HEK293 (cell line): ENCODE measurements around the gene MTPN.

ENCODE experiments used
- CTCF ChIA-PET: fragments of 350-600 bp; formaldehyde crosslinking; extraction: SDS; loops from one replicate; lab custom pipeline; 2021; ENCODE audit warnings: antibody characterized with exemption; lab: Yijun Ruan, JAX
- POLR2A ChIA-PET: fragments of 300-600 bp; formaldehyde crosslinking; extraction: SDS; loops from one replicate; lab custom pipeline; 2020; ENCODE audit warnings: antibody characterized with exemption, inconsistent platforms; lab: Yijun Ruan, JAX
- H3K27ac ChIP-seq: fragments of 200-500 bp; sonication (Bioruptor generic); 2 replicates; pipeline ENCODE4 v1.5.1; 2014; ENCODE audit warnings: low read depth, low read length, control low read depth, inconsistent platforms; ENCODE audit errors: extremely low read depth
- H3K36me3 ChIP-seq, 2 experiments: fragments of 200-500 bp in 1 of 2; sonication (Bioruptor generic) in 1 of 2; 1 replicate in 1 of 2; 2 replicates in 1 of 2; pipeline ENCODE4 v1.5.1; 2014 to 2017; ENCODE audit warnings: inconsistent platforms in 2 of 2, low read length in 2 of 2; ENCODE audit not compliant: control insufficient read depth in 2 of 2, insufficient read depth in 1 of 2
- H3K4me1 ChIP-seq: fragments of 200-500 bp; sonication (Bioruptor generic); 2 replicates; pipeline ENCODE4 v1.5.1; 2014; ENCODE audit warnings: mild to moderate bottlenecking, low read length, inconsistent platforms; ENCODE audit not compliant: control insufficient read depth, insufficient read depth
- H3K4me3 ChIP-seq: 2 replicates; pipeline ENCODE4 v1.5.1; 2011; ENCODE audit warnings: low read depth, mild to moderate bottlenecking, control low read depth, low read length, moderate library complexity
- H3K9me3 ChIP-seq: fragments of 200-500 bp; sonication (Bioruptor generic); 2 replicates; pipeline ENCODE4 v1.5.1; 2014; ENCODE audit warnings: low read depth, low read length, inconsistent platforms; ENCODE audit not compliant: control insufficient read depth, insufficient read depth
- KLF1 ChIP-seq: fragments of 450-650 bp; formaldehyde crosslinking; IDR thresholded peaks from 2 replicates; pipeline ENCODE4 v1.5.1; 2016; ENCODE audit warnings: missing biosample characterization, missing genetic modification characterization
- MZF1 ChIP-seq: fragments of 450-650 bp; formaldehyde crosslinking; IDR thresholded peaks from 2 replicates; pipeline ENCODE4 v1.5.1; 2017; ENCODE audit warnings: missing biosample characterization, missing genetic modification characterization, borderline replicate concordance
- RBAK ChIP-seq: fragments of 450-650 bp; formaldehyde crosslinking; IDR thresholded peaks from 2 replicates; pipeline ENCODE4 v1.5.1; 2016; ENCODE audit warnings: missing biosample characterization, missing genetic modification characterization
- REPIN1 ChIP-seq: fragments of 450-650 bp; formaldehyde crosslinking; IDR thresholded peaks from 2 replicates; pipeline ENCODE4 v1.5.1; 2017; ENCODE audit warnings: missing biosample characterization, missing genetic modification characterization, low read depth
- ZFP37 ChIP-seq: fragments of 450-650 bp; formaldehyde crosslinking; IDR thresholded peaks from 2 replicates; pipeline ENCODE4 v1.5.1; 2016; ENCODE audit warnings: missing biosample characterization, missing genetic modification characterization
- ZNF146 ChIP-seq: fragments of 450-650 bp; formaldehyde crosslinking; IDR thresholded peaks from 2 replicates; pipeline ENCODE4 v1.5.1; 2016; ENCODE audit warnings: missing biosample characterization, missing genetic modification characterization
- ZNF223 ChIP-seq: fragments of 450-650 bp; formaldehyde crosslinking; IDR thresholded peaks from 2 replicates; pipeline ENCODE4 v1.5.1; 2016; ENCODE audit warnings: missing biosample characterization, missing genetic modification characterization
- ZNF302 ChIP-seq: fragments of 450-650 bp; formaldehyde crosslinking; IDR thresholded peaks from 2 replicates; pipeline ENCODE4 v1.5.1; 2016; ENCODE audit warnings: missing biosample characterization, missing genetic modification characterization, low read depth
- ZNF324 ChIP-seq: fragments of 450-650 bp; formaldehyde crosslinking; IDR thresholded peaks from 2 replicates; pipeline ENCODE4 v1.5.1; 2016; ENCODE audit warnings: missing biosample characterization, missing genetic modification characterization
- ZNF423 ChIP-seq: fragments of 450-650 bp; formaldehyde crosslinking; IDR thresholded peaks from 2 replicates; pipeline ENCODE4 v1.5.1; 2016; ENCODE audit warnings: missing biosample characterization, missing genetic modification characterization
- ZNF501 ChIP-seq: fragments of 450-650 bp; formaldehyde crosslinking; IDR thresholded peaks from 2 replicates; pipeline ENCODE4 v1.5.1; 2016; ENCODE audit warnings: missing biosample characterization, missing genetic modification characterization
- ZNF548 ChIP-seq: fragments of 450-650 bp; formaldehyde crosslinking; IDR thresholded peaks from 2 replicates; pipeline ENCODE4 v1.5.1; 2016; ENCODE audit warnings: missing biosample characterization, missing genetic modification characterization
- ZNF776 ChIP-seq: fragments of 450-650 bp; formaldehyde crosslinking; IDR thresholded peaks from 2 replicates; pipeline ENCODE4 v1.5.0; 2017; ENCODE audit warnings: missing biosample characterization, missing genetic modification characterization, borderline replicate concordance
- ZSCAN23 ChIP-seq: fragments of 450-650 bp; formaldehyde crosslinking; IDR thresholded peaks from 2 replicates; pipeline ENCODE4 v1.5.1; 2016; ENCODE audit warnings: missing biosample characterization, missing genetic modification characterization
- ZSCAN30 ChIP-seq: fragments of 450-650 bp; IDR thresholded peaks from 2 replicates; pipeline ENCODE4 v1.5.1; 2018; ENCODE audit warnings: missing biosample characterization, mild to moderate bottlenecking, missing genetic modification characterization, moderate library complexity
- ZXDB ChIP-seq: fragments of 450-650 bp; formaldehyde crosslinking; IDR thresholded peaks from 2 replicates; pipeline ENCODE4 v1.5.1; 2016; ENCODE audit warnings: missing biosample characterization, missing genetic modification characterization
- TF ChIP-seq, protein P1 (sequence below): IDR thresholded peaks from 2 replicates; pipeline ENCODE4 v1.6.1; 2011; ENCODE audit warnings: mild to moderate bottlenecking, low read depth, low read length, borderline replicate concordance
- TF ChIP-seq, protein P2 (sequence below): fragments of 450-650 bp; formaldehyde crosslinking; IDR thresholded peaks from 2 replicates; pipeline ENCODE4 v1.5.1; 2016; ENCODE audit warnings: missing biosample characterization, missing genetic modification characterization
- TF ChIP-seq, protein P3 (sequence below): fragments of 450-650 bp; formaldehyde crosslinking; IDR thresholded peaks from 2 replicates; pipeline ENCODE4 v1.5.1; 2016; ENCODE audit warnings: missing biosample characterization, missing genetic modification characterization, borderline replicate concordance
- TF ChIP-seq, protein P4 (sequence below): fragments of 450-650 bp; formaldehyde crosslinking; IDR thresholded peaks from 2 replicates; pipeline ENCODE4 v1.5.1; 2016; ENCODE audit warnings: missing biosample characterization, missing genetic modification characterization
- TF ChIP-seq, protein P5 (sequence below): fragments of 450-650 bp; formaldehyde crosslinking; conservative IDR thresholded peaks from 2 replicates; pipeline ENCODE4 v1.5.1; 2016; ENCODE audit warnings: low read depth, missing biosample characterization, missing genetic modification characterization

The MTPN gene

DNA sequence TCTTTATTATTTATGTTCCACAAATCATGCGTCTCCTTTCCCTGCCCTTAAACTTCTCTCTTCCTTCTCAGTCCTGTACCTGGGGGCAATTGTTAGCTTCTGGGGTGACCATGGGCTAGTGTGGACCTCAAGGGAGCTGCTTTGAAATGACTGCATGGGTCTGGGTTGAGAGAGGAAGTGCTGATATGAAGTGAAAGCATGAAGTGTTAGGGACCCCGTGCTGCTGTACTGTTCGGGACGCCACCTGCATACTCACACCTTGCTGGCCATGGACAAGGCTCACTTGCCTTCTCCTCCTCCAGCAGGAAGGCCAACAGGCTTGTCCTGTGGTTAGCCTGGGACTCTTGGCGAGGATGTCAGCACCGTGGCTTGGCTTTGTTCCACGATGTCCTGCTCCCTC is 56.7 kb downstream of the MTPN start:
- Histone ChIP-seq H3K4me3 (no peak overlapping the region), H3K4me1 (no peaks in the 10 kb centered on the region), H3K9me3 (no peaks in the 10 kb centered on the region), H3K36me3 (no peaks in the 10 kb centered on the region), H3K27ac (no peak overlapping the region)
- TF ChIP-seq, protein P1, sequence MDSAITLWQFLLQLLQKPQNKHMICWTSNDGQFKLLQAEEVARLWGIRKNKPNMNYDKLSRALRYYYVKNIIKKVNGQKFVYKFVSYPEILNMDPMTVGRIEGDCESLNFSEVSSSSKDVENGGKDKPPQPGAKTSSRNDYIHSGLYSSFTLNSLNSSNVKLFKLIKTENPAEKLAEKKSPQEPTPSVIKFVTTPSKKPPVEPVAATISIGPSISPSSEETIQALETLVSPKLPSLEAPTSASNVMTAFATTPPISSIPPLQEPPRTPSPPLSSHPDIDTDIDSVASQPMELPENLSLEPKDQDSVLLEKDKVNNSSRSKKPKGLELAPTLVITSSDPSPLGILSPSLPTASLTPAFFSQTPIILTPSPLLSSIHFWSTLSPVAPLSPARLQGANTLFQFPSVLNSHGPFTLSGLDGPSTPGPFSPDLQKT = no peak
- TF ChIP-seq REPIN1 = no peak
- TF ChIP-seq KLF1 = no peak
- TF ChIP-seq MZF1 = no peak
- TF ChIP-seq, protein P2, sequence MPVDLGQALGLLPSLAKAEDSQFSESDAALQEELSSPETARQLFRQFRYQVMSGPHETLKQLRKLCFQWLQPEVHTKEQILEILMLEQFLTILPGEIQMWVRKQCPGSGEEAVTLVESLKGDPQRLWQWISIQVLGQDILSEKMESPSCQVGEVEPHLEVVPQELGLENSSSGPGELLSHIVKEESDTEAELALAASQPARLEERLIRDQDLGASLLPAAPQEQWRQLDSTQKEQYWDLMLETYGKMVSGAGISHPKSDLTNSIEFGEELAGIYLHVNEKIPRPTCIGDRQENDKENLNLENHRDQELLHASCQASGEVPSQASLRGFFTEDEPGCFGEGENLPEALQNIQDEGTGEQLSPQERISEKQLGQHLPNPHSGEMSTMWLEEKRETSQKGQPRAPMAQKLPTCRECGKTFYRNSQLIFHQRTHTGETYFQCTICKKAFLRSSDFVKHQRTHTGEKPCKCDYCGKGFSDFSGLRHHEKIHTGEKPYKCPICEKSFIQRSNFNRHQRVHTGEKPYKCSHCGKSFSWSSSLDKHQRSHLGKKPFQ (tag by site-specific recombination) = no peak
- no peak for TF ChIP-seq RBAK
- TF ChIP-seq, protein P3, sequence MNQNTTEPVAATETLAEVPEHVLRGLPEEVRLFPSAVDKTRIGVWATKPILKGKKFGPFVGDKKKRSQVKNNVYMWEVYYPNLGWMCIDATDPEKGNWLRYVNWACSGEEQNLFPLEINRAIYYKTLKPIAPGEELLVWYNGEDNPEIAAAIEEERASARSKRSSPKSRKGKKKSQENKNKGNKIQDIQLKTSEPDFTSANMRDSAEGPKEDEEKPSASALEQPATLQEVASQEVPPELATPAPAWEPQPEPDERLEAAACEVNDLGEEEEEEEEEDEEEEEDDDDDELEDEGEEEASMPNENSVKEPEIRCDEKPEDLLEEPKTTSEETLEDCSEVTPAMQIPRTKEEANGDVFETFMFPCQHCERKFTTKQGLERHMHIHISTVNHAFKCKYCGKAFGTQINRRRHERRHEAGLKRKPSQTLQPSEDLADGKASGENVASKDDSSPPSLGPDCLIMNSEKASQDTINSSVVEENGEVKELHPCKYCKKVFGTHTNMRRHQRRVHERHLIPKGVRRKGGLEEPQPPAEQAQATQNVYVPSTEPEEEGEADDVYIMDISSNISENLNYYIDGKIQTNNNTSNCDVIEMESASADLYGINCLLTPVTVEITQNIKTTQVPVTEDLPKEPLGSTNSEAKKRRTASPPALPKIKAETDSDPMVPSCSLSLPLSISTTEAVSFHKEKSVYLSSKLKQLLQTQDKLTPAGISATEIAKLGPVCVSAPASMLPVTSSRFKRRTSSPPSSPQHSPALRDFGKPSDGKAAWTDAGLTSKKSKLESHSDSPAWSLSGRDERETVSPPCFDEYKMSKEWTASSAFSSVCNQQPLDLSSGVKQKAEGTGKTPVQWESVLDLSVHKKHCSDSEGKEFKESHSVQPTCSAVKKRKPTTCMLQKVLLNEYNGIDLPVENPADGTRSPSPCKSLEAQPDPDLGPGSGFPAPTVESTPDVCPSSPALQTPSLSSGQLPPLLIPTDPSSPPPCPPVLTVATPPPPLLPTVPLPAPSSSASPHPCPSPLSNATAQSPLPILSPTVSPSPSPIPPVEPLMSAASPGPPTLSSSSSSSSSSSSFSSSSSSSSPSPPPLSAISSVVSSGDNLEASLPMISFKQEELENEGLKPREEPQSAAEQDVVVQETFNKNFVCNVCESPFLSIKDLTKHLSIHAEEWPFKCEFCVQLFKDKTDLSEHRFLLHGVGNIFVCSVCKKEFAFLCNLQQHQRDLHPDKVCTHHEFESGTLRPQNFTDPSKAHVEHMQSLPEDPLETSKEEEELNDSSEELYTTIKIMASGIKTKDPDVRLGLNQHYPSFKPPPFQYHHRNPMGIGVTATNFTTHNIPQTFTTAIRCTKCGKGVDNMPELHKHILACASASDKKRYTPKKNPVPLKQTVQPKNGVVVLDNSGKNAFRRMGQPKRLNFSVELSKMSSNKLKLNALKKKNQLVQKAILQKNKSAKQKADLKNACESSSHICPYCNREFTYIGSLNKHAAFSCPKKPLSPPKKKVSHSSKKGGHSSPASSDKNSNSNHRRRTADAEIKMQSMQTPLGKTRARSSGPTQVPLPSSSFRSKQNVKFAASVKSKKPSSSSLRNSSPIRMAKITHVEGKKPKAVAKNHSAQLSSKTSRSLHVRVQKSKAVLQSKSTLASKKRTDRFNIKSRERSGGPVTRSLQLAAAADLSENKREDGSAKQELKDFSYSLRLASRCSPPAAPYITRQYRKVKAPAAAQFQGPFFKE (tag by site-specific recombination) = no peak
- no peak for TF ChIP-seq ZNF548 (tag by site-specific recombination)
- no peak for TF ChIP-seq ZNF501
- TF ChIP-seq ZNF146 (tag by site-specific recombination) = no peak
- TF ChIP-seq ZNF223 (tag by site-specific recombination) = no peak
- TF ChIP-seq ZSCAN30 (tag by site-specific recombination) = no peak
- ChIA-PET CTCF (interaction anchor here (0.6 kb wide), 1 partner anchor 13 kb away, joined by 6 read pairs; no protein-coding TSS in a partner anchor), POLR2A (no interaction called here)

DNA sequence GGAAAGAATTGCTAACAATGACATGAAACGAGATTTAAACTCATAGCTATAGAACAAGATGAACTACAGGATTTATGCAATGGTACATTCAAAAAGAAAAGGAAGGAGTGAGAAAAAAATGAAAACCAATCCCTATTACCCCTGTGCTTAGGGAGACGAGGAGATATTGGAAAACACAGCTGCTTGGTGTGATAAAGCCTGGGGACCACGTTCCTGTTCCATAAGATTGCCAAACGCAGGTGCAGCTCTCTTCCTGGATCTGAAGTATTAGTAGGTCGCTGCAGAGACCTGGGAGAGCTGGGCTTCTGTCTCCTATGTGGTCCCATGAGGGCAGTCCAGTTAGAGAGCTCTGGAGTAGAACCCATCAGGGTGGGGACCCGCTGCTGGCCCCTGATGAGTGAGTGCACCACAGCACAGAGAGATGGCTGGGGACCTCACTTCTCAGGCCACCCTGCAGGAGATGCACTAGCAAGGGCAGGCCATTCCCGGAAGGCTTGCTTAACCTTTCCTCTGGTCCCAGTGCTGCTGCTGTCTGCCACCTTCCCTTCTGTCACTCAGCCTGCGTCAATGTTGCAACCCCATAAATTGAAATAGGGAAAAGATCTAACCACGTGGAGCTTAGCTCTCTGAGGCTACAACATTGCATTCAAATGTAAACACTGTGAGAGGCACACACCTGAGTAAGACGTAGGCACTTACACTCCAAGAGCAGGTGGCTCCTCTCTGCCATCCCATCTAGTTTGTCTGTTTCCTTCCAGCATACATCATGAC is 57.9 kb downstream of the MTPN start:
- Histone ChIP-seq H3K36me3 (no peaks in the 10 kb centered on the region), H3K4me1 (no peaks in the 10 kb centered on the region), H3K9me3 (no peaks in the 10 kb centered on the region), H3K4me3 (no peak overlapping the region), H3K27ac (no peak overlapping the region)
- ChIA-PET CTCF (interaction anchor here (0.6 kb wide), 1 partner anchor 210 kb away, joined by 5 read pairs; no protein-coding TSS in a partner anchor), POLR2A (interaction anchor here (0.6 kb wide), 1 partner anchor 650 kb away, joined by 3 read pairs; no protein-coding TSS in a partner anchor)
- no peak for TF ChIP-seq ZNF302 (tag by site-specific recombination)
- TF ChIP-seq, protein P4, sequence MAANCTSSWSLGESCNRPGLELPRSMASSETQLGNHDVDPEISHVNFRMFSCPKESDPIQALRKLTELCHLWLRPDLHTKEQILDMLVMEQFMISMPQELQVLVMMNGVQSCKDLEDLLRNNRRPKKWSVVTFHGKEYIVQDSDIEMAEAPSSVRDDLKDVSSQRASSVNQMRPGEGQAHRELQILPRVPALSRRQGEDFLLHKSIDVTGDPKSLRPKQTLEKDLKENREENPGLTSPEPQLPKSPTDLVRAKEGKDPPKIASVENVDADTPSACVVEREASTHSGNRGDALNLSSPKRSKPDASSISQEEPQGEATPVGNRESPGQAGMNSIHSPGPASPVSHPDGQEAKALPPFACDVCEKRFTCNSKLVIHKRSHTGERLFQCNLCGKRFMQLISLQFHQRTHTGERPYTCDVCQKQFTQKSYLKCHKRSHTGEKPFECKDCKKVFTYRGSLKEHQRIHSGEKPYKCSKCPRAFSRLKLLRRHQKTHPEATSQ = no peak
- no peak for TF ChIP-seq ZNF776
- no peak for TF ChIP-seq ZXDB (tag by site-specific recombination)
- TF ChIP-seq, protein P5, sequence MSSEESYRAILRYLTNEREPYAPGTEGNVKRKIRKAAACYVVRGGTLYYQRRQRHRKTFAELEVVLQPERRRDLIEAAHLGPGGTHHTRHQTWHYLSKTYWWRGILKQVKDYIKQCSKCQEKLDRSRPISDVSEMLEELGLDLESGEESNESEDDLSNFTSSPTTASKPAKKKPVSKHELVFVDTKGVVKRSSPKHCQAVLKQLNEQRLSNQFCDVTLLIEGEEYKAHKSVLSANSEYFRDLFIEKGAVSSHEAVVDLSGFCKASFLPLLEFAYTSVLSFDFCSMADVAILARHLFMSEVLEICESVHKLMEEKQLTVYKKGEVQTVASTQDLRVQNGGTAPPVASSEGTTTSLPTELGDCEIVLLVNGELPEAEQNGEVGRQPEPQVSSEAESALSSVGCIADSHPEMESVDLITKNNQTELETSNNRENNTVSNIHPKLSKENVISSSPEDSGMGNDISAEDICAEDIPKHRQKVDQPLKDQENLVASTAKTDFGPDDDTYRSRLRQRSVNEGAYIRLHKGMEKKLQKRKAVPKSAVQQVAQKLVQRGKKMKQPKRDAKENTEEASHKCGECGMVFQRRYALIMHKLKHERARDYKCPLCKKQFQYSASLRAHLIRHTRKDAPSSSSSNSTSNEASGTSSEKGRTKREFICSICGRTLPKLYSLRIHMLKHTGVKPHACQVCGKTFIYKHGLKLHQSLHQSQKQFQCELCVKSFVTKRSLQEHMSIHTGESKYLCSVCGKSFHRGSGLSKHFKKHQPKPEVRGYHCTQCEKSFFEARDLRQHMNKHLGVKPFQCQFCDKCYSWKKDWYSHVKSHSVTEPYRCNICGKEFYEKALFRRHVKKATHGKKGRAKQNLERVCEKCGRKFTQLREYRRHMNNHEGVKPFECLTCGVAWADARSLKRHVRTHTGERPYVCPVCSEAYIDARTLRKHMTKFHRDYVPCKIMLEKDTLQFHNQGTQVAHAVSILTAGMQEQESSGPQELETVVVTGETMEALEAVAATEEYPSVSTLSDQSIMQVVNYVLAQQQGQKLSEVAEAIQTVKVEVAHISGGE (tag by site-specific recombination) = no peak
- no peak for TF ChIP-seq ZSCAN23 (tag by site-specific recombination)
- no peak for TF ChIP-seq ZNF324 (tag by site-specific recombination)
- no peak for TF ChIP-seq ZNF423 (tag by site-specific recombination)
- no peak for TF ChIP-seq ZFP37 (tag by site-specific recombination)
